Renal cortex interstitium (tissue), 11 donors: Measurements from ENCODE around the gene CDC42BPG. TPM values are rescaled to one million over a fixed set of nuclear protein-coding genes. Genes with fewer than 3 reads are reported as not detected.

Experiments
- DNase-seq, 11 donors: peaks; one replicate each; pipeline ENCODE4 v3.0.0-alpha.2; 2013; ENCODE audit warnings: low read depth in 9 of 11, low spot score in 4 of 11; ENCODE audit errors: extremely low read depth in 1 of 11
- polyA plus RNA-seq, 3 donors: library from polyadenylated mRNA; unstranded; fragments of 120-200 nt; gene quantifications; one replicate each; pipeline ENCODE4 v1.2.1, GENCODE V29; 2013; ENCODE audit not compliant: insufficient read length in 3 of 3

CDC42BPG gene
- polyA plus RNA-seq, 3 donors: 4.0 to 6.3 (median 5.8) TPM

DNA sequence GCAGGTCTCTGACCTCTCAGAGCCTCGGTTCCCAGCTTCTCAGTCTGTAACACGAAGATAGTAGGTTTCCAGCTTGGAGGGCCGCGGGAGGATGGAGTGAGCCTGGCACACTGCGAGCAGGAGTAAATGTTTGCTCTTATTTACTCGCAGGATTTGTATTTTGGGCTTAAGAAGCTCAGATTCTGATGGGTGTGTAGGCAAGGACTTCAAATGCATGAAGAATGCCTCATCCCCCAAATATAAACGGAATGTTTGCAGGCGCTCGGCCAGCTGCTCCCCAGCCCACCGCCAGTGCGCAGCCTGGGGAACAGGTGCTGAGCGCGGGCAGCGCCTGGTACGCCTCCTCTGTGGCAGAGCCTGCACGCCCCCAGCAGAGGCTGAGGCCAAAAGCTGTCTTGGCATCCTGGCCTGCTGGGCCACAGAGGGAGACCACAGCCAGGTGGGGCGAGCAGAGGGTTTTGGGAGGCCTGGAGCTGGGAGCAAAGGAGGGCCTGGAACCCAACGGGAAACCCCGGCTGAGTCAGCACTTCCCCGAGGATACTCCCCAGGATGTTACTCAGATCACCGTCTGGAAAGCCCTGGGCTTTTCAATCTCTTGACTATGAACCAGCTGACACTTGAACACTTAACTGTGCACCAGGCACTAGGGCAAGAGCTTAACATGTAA is 24.6 kb upstream of the CDC42BPG start:
- no peak for DNase-seq

GRCh38 chr11:64867748-64868462 is 23.5 kb upstream of the CDC42BPG start:
- DNase-seq: no peak

- no peak for DNase-seq
Measured at GRCh38 chr11:64866173-64866491, 21.7 kb upstream of the CDC42BPG start.

DNA sequence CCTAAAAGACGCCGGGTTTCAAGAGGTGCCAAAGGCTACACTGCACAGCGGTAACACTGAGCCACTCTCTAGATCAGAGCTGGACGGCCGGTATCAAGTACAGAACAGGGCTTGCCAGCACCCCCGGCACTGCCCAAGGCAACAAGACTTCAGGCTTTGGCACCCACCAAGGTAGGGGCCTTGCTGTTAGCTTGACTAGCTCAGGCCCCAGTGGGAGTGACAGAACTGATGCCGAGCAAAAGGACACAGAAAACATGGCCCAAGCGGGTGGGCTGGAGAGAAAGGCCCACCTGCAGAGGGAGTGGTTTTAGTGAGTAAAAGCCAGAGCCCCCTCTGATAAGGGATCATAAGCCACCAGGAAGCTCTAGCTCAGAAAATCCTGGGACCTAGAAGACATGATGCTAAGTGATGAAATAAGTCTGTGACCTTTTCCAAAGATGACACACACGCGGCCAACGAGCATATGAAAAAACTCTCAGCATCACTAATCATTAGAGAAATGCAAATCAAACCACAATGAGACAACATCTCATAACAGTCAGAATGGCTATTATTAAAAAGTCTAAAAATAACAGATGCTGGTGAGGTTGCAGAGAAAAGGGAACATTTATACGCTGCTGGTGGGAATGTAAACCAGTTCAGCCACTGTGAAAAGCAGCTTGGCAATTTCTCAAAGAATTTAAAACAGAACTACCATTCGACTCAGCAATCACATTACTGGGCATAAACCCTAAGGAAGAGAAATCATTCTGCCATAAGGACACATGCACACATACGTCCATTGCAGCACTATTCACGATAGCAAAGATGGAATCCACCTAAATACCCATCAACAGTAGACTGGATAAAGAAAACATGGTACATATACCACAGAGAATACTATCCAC is 21.1 kb upstream of the CDC42BPG start:
- no peak for DNase-seq

GRCh38 chr11:64864473-64865285 is 20.2 kb upstream of the CDC42BPG start:
- no peak for DNase-seq

DNA sequence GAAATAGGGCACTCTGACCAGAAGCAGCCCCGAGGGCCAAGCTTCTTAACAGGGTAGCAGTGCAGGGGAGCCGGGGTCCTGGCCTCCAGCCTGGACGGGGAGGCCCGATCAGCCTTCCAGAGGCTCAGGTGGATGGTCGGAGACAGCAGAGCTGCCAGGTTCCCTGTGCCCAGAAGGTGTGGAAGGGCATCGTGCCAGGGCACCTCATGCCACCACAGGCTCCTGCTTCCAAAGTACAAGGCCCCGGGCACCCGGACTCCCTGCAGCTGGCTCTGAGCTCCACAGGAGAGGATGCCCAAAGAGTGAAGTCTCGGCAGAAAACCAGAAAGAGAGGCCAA is 19.7 kb upstream of the CDC42BPG start:
- DNase-seq: no peak

DNA sequence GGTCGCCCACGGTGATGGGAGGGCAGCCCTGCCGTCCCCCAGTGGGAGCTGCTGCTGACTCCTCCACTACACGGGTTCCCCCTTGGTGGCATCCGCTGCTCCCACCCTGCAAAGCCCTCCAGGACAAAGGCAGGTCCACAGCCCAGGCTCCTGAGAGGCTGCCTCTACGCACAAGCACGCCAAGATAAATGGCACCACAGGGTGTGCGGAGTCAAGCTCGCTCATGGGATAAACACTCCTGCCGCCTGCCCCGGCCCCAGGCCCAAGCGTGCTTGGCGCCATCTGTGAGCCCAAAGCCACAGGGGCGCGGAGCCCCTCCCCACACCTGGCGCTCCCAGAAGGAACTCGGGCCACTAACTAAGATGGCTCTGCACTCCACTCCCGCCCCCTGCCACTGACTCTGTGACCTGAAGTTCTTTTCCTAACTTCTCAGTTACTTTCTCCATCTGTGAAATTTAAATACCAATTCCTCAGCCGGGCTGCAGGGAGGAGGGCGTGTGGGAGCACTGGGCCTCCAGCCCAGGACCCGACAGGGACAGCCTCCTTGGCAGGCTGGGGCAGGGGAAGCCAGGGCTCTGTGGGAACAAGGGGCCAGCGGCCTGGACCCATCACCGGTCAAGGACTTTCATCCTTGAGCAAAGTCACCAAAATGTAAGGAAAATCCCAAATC is 19.1 kb upstream of the CDC42BPG start:
- no peak for DNase-seq

DNA sequence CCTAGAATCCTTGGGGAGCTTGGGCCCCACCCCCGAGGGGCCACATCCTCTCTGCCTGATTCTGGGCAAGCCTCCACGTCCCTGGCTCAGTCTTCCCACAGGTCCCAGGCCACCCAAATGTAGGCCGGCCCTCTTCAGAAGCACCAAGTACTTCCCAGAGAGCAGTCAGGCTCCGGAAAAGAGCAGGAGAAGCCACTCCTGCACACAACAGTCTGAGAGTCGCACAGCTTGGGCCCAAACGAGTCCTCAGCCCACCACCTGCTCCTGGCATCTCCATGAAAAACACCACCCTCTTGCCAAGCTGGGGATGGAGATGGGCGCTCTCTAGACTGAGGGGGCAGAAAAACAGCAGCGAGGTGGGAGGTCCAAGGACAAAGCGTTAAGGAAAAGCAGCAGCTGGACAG is 18.5 kb upstream of the CDC42BPG start:
- DNase-seq: no peak

DNA sequence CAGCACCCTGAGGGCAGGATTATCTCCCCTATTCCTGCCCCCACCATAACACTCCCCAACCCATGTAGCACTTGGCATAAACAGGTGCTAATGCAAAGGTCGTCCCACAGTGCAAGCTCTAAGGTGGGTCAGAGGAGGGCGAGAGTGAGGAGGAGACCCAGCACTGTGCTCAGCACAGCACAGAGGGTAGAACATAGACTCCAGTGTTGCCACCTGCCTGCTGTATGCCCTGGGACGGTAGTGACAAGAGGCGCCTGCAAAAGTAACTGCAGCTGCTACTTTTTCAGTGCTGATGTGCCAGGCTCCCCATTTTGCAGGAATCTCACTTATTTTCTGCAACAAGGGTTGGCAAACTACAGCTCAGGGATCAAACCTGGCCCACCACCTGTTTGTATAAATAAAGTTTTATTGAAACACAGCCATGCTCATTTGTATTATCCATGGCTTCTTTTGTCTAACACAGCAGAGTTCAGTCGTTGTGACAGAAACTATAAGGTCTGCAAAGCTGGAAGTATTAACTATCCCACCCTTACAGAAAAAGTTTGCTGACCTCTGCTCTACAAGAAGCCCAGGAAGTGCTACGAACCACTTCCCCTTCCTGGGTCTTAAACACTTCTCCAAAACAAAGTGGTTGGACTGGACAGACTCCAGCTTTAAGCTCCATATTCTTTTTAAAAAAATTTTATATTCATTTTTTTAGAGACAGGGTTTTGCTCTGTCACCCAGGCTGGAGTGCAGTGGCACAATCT is 16.9 kb upstream of the CDC42BPG start:
- no peak for DNase-seq

DNA sequence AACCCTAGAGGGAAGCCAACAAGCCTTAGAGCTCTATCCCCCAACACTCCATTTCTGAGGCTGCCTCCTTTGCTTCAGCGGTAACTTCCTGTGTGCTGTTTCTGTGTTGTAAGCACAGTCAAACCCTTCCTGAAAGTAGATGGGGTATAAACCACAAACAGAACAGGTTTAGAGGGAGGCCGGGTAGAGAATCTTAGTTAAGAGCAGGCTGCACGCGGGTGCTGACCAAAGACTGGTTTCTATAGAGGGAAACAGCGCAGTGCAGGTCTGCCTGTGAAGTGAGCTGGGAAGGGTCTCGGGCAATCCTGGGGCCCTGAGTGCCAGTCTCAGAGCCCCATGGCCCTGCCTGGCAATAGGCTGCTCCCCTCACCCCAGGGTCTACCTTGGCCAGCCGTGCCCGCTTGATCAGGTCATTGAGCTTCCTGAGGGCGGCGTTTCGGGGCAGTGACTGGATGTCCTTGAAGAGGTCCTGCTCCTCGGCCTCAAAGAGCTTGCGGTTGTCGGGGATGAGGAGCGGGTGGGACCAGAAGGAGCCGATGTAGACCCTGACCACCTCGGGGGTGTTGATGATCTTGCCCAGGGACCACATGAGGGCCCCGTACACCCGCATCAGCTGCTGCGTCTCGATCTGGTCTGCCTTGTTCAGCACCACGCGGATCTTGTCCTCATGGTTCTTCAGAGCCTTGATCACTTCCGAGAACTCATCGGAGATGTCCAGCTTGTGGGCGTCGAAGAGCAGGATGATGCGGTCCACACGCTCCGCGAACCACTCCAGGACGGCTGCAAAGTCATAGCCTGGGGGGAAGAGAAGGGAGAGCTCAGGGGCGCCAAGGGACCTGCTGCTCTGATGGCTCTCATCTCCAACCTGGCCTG is 15.3 kb upstream of the CDC42BPG start:
- DNase-seq: no peak

DNA sequence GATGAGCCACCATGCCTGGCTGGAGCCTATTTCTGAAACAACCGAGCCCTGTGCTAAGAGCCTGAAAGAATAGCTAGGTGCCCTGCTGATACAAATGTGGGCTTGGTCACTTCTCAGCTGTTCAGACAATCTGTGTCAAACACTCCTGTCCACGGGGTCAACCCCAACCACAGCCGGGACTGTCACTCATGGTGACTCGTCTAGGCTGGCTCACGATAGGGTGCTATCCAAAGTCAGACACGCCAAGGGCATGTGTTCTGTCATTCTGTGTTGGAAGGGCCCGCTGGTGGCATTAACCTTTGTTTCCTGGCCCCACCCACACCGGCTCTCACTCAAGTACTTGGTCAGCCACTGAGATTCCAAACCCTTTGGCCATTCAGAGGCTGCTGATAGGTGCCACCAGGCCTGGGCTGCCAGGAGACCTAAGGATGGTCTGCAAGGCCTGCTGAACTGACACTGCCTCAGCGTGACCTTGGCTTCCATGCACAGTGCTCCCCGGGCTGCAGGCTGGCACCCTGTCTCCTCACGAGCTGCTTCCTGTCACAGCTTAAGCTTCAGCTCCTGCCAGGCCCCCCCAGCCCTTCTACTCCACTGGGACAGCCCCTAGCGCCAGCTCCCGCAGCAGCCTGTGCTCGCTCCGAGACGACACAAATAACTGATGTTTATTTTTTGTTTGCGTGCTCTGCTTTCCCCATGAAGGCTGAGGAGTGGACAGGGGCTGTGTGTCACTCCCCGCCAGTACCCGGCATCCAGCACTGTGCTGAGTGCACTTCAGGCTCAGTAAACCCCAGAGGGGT is 14.2 kb upstream of the CDC42BPG start:
- no peak for DNase-seq

DNA sequence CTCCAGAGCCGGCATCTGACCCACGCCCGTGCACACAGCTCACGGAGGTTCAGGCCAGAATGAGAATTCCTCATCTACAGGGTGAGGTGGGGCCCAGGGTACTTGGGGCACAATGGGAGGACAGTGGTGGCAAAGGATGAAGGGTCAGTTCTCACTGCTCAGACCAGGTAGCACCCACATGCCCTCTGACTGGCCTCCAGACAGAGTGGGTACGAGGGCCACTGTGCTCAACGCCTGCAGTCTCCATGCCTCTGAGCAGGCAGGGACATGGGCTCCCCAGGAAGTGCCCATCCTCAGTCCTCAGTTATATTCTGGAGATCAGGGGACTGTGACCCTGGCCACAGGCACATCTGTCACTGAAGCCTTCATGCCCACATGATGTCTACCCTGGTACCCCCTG is 13.0 kb upstream of the CDC42BPG start:
- DNase-seq: no peak

DNA sequence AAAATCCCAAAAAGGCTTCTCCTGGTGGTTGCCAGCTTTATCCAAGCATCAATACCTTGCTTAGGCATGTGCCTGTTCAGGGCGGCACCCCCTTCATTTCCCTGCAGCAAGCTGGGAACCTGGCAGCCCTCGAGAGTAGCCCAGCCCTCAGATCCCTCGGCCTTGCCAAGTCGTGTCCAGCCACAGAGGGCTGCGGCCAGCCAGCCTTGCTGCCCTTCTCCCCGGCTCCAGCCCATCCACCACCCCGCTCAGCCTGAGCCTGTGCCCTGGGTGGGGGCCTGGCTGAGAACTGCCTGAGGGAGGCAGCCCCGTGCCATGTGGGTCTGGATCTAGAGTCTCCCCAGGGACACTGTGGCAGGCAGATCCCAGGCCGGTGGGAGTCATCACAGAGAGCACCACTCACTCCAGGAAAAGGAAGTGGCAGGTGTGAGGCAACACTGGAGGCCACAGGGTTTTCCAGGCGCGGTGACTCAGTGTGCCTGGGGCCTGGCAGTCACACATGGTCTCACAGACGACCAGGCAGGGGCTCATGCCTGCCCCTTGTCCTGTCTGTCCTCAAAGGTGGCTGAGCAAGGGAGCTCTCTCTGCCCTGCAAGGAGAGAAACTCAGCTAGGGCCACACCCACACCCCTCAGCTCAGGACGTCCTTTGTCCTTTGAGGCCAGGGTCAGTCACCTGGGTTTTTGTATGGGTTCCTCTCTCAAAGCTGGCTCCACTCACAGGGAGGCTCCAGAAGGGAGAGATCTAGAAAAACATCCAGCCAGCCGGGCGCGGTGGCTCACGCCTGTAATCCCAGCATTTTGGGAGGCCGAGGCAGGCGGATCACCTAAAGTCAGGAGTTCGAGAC is 12.2 kb upstream of the CDC42BPG start:
- DNase-seq: no peak

- no peak for DNase-seq
Measured at GRCh38 chr11:64855596-64856304, 11.3 kb upstream of the CDC42BPG start.
